Vagina (tissue), 2 donors: ENCODE results near the gene ACSL1. TPM values are rescaled to one million over a fixed set of nuclear protein-coding genes. Genes with fewer than 3 reads are reported as not detected.

Experiments
- DNase-seq, 2 donors: peaks; one replicate each; pipeline ENCODE4 v3.0.0-alpha.2; 2017; ENCODE audit errors: extremely low spot score in 2 of 2
- H3K27ac ChIP-seq: fragments of 200-600 bp; sonication (generic); one replicate; pipeline ENCODE4 v1.5.1; 2019
- H3K27me3 ChIP-seq: fragments of 200-600 bp; sonication (generic); one replicate; pipeline ENCODE4 v1.5.1; 2019
- H3K36me3 ChIP-seq, 2 donors: fragments of 200-600 bp; sonication (generic); one replicate each; pipeline ENCODE4 v1.5.1; 2017 to 2019
- H3K4me1 ChIP-seq: fragments of 200-600 bp; sonication (generic); one replicate; pipeline ENCODE4 v1.5.1; 2019
- H3K4me3 ChIP-seq, 2 donors: fragments of 200-600 bp; sonication (generic); 1 replicate in 1 of 2; 2 replicates in 1 of 2; pipeline ENCODE4 v1.5.1; 2016 to 2019
- H3K9me3 ChIP-seq: fragments of 200-600 bp; sonication (generic); one replicate; pipeline ENCODE4 v1.5.1; 2019
- CTCF ChIP-seq, 3 experiments: fragments of 450-650 bp in 2 of 3; fragments of 200-600 bp in 1 of 3; sonication (generic) in 1 of 3; IDR thresholded peaks; one replicate each; pipeline ENCODE4 v1.5.1; 2017 to 2019; ENCODE audit warnings: antibody characterized with exemption in 3 of 3, mild to moderate bottlenecking in 2 of 3, moderate library complexity in 2 of 3
- POLR2A ChIP-seq, 2 donors: fragments of 450-650 bp; IDR thresholded peaks; one replicate each; pipeline ENCODE4 v1.6.1; 2017; ENCODE audit warnings: antibody characterized with exemption in 2 of 2, mild to moderate bottlenecking in 2 of 2, moderate library complexity in 2 of 2
- POLR2AphosphoS5 ChIP-seq, 2 donors: sonication (generic); formaldehyde crosslinking; IDR thresholded peaks; one replicate each; pipeline ENCODE4 v1.9.0; 2017; ENCODE audit warnings: antibody characterized with exemption in 2 of 2, mild to moderate bottlenecking in 2 of 2, low read depth in 1 of 2; ENCODE audit not compliant: insufficient read depth in 1 of 2
- intact Hi-C: fragments of 100-400 bp; cut with DNase I; formaldehyde crosslinking; loops from one replicate; pipeline ENCODE4 v1.15.1; 2023
- total RNA-seq: library from RNA; depleted of rRNA; stranded (reverse); fragments of >200 nt; gene quantifications from one replicate; pipeline ENCODE4 v1.2.3, GENCODE V29; 2016

ACSL1 gene
- total RNA-seq, 1 donor from 2014 or later: 106 TPM

GRCh38 chr4:184769141-184769765 lies 56.5 kb downstream of the ACSL1 start:
- H3K4me3 ChIP-seq: no peak overlapping the region
- TF ChIP-seq CTCF (IDR thresholded peaks at IDR 0.05) (no peak), POLR2A (IDR thresholded peaks at IDR 0.05) (no peak), POLR2AphosphoS5 (IDR thresholded peaks at IDR 0.05; ENCODE audit: insufficient read depth in 1 of 2, low read depth in 1 of 2) (no peak)
- H3K4me1 ChIP-seq: no peaks in the 10 kb centered on the region
- H3K36me3 ChIP-seq: peaks cover 0 to 43% of the 10 kb centered on the region in 2 donors
- H3K27me3 ChIP-seq: no peaks in the 10 kb centered on the region
- DNase-seq: no peak
- no peak overlapping the region for H3K27ac ChIP-seq
- intact Hi-C loops: no loop called here
- no peaks in the 10 kb centered on the region for H3K9me3 ChIP-seq

- no peaks in the 10 kb centered on the region for H3K4me1 ChIP-seq
- peaks cover 0 to 43% of the 10 kb centered on the region in 2 donors for H3K36me3 ChIP-seq
- H3K27ac ChIP-seq: no peak overlapping the region
- TF ChIP-seq POLR2AphosphoS5 (IDR thresholded peaks at IDR 0.05; ENCODE audit: insufficient read depth in 1 of 2, low read depth in 1 of 2) (no peak), CTCF (IDR thresholded peaks at IDR 0.05) (no peak), POLR2A (IDR thresholded peaks at IDR 0.05) (no peak)
- intact Hi-C loops: no loop called here
- H3K9me3 ChIP-seq: no peaks in the 10 kb centered on the region
- no peak overlapping the region for H3K4me3 ChIP-seq
- no peak for DNase-seq
- H3K27me3 ChIP-seq: no peaks in the 10 kb centered on the region
Observed at GRCh38 chr4:184768296-184768695, 57.5 kb downstream of the ACSL1 start.

GRCh38 chr4:184766446-184766845 lies 59.3 kb downstream of the ACSL1 start:
- intact Hi-C loops: no loop called here
- no peaks in the 10 kb centered on the region for H3K9me3 ChIP-seq
- TF ChIP-seq POLR2A (IDR thresholded peaks at IDR 0.05) (no peak), POLR2AphosphoS5 (IDR thresholded peaks at IDR 0.05; ENCODE audit: insufficient read depth in 1 of 2, low read depth in 1 of 2) (no peak), CTCF (IDR thresholded peaks at IDR 0.05) (no peak)
- no peak overlapping the region for H3K4me3 ChIP-seq
- H3K36me3 ChIP-seq: peaks cover 0 to 58% of the 10 kb centered on the region in 2 donors
- H3K4me1 ChIP-seq: peaks cover 11% of the 10 kb centered on the region
- no peak for DNase-seq
- no peaks in the 10 kb centered on the region for H3K27me3 ChIP-seq
- no peak overlapping the region for H3K27ac ChIP-seq

GRCh38 chr4:184765473-184766340 lies 60.1 kb downstream of the ACSL1 start:
- DNase-seq: no peak
- Histone ChIP-seq H3K27ac (no peak overlapping the region), H3K27me3 (no peaks in the 10 kb centered on the region), H3K4me1 (peaks cover 11% of the 10 kb centered on the region), H3K36me3 (peaks cover 0 to 65% of the 10 kb centered on the region in 2 donors), H3K9me3 (no peaks in the 10 kb centered on the region), H3K4me3 (no peak overlapping the region)
- TF ChIP-seq POLR2AphosphoS5 (IDR thresholded peaks at IDR 0.05; ENCODE audit: insufficient read depth in 1 of 2, low read depth in 1 of 2): no peak
- TF ChIP-seq POLR2A (IDR thresholded peaks at IDR 0.05): no peak
- no peak for TF ChIP-seq CTCF (IDR thresholded peaks at IDR 0.05)
- intact Hi-C loops: no loop called here

GRCh38 chr4:184764601-184765000 lies 61.2 kb downstream of the ACSL1 start:
- Histone ChIP-seq H3K36me3 (peaks cover 0 to 72% of the 10 kb centered on the region in 2 donors), H3K4me3 (no peak overlapping the region), H3K4me1 (peaks cover 11% of the 10 kb centered on the region), H3K27ac (peak overlapping the region; percentile 36), H3K27me3 (no peaks in the 10 kb centered on the region), H3K9me3 (no peaks in the 10 kb centered on the region)
- intact Hi-C loops: no loop called here
- no peak for TF ChIP-seq POLR2A (IDR thresholded peaks at IDR 0.05)
- no peak for TF ChIP-seq CTCF (IDR thresholded peaks at IDR 0.05)
- no peak for TF ChIP-seq POLR2AphosphoS5 (IDR thresholded peaks at IDR 0.05; ENCODE audit: insufficient read depth in 1 of 2, low read depth in 1 of 2)
- DNase-seq: no peak
